ENCODE results near the gene TTK.
"Not testable (repeated sequence)": the region's sequence is repeated elsewhere in the genome, so short reads cannot be mapped to it uniquely, and the experiment has no call there.

The TTK gene

GRCh38 chr6:80021591-80021990, 17.1 kb downstream of the TTK start:
- DNase-seq (ENCODE audit: low spot score), result no peak

GRCh38 chr6:80022803-80023202, 18.4 kb downstream of the TTK start:
- DNase-seq (ENCODE audit: low spot score), result no peak

- no peak for DNase-seq (ENCODE audit: low spot score)
These were observed 24.1 kb downstream of the TTK start for GRCh38 chr6:80028589-80028988.

- DNase-seq (ENCODE audit: low spot score), result no peak
These were observed 25.0 kb downstream of the TTK start for GRCh38 chr6:80029470-80029869.

- not testable (repeated sequence) for DNase-seq (ENCODE audit: low spot score)
These were observed 43.8 kb downstream of the TTK start for GRCh38 chr6:80048220-80048619.

GRCh38 chr6:80060774-80061173, 56.3 kb downstream of the TTK start:
- DNase-seq (ENCODE audit: low spot score), result no peak

- not testable (repeated sequence) for DNase-seq (ENCODE audit: low spot score)
These were observed 63.7 kb downstream of the TTK start for GRCh38 chr6:80068146-80068545.

- DNase-seq (ENCODE audit: low spot score), result not testable (repeated sequence)
These were observed 66.0 kb downstream of the TTK start for GRCh38 chr6:80070431-80070830.

- DNase-seq (ENCODE audit: low spot score), result no peak
These were observed 72.6 kb downstream of the TTK start for GRCh38 chr6:80077067-80077466.

GRCh38 chr6:80088637-80089036, 84.2 kb downstream of the TTK start:
- no peak for DNase-seq (ENCODE audit: low spot score)

GRCh38 chr6:80091506-80091905, 87.1 kb downstream of the TTK start:
- no peak for DNase-seq (ENCODE audit: low spot score)
